ENCODE results near the gene HLF.

The HLF gene

DNA sequence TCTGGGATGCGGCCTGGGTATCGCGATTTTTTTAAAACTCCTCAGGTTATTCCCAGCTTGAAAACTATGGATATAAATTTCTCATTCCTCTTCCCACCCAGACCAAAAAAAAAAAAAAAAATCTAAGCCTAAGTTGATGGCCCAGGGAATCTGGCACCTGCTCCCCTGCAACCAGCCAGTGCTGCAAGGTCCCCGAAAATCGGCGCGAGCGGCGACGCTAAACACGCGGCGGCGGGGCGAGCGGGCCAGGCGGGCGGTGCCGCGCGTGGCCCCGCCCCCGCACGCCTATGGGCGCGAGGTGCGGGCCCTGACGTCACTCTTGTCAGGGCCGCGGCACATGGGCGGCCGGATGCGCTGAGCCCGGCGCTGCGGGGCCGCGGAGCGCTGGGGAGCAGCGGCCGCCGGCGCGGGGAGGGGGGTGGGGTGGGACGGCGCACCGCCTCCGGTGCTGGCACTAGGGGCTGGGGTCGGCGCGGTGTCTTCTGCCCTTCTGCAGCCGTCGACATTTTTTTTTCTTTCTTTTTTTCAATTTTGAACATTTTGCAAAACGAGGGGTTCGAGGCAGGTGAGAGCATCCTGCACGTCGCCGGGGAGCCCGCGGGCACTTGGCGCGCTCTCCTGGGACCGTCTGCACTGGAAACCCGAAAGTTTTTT lies at the start of gene HLF:
Gene HLF (plus strand): TSS at position 316 of the 654 bp plus-strand sequence. CDS start 525 bp downstream, outside the sequence.
- DNase-seq: peak; percentile 87

DNA sequence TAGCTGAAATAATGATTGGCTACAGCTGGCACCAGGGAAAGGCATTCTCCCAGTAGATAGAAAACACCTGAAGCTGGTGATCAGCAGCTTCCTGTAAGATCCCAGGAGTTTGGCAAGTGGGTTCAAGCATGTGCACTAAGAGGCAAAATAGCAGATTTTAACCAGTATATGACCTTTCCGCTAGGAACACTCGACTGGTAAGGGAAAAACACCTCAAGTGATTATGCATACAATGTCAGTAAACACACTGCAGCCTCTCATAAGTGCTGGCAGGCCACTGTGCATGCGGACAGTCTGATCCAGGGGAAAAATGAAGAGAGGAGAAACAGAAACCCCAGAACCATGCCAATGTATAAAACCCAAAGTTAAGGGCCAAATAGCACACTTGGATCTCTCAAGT lies 49.0 kb upstream of the HLF start:
- no peak for DNase-seq

- DNase-seq: no peak
These were observed 47.9 kb upstream of the HLF start for GRCh38 chr17:55216888-55217287.

GRCh38 chr17:55219459-55219858 lies 45.3 kb upstream of the HLF start:
- no peak for DNase-seq

DNA sequence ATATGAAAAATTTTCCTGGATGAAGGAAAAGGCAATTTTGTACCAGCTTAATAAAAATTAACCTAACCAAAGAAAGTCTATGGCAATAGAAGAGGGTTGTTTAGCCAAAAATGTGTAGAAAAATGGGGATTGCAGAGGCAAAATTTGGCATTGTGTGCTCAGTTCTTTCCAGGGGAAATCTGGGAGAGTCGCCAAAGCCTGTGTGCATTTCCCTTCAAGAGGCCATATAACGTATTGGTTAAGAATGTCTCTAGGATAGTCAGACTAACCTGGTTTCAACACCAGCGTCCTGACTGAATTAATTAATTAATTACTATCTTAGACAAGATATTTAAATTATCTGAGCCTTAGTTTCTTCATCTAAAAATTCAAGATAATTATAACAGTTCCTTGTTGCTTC lies 44.8 kb upstream of the HLF start:
- no peak for DNase-seq

GRCh38 chr17:55223524-55223923 lies 41.2 kb upstream of the HLF start:
- DNase-seq: no peak

GRCh38 chr17:55224746-55225145 lies 40.0 kb upstream of the HLF start:
- no peak for DNase-seq

GRCh38 chr17:55225237-55225636 lies 39.5 kb upstream of the HLF start:
- no peak for DNase-seq

DNA sequence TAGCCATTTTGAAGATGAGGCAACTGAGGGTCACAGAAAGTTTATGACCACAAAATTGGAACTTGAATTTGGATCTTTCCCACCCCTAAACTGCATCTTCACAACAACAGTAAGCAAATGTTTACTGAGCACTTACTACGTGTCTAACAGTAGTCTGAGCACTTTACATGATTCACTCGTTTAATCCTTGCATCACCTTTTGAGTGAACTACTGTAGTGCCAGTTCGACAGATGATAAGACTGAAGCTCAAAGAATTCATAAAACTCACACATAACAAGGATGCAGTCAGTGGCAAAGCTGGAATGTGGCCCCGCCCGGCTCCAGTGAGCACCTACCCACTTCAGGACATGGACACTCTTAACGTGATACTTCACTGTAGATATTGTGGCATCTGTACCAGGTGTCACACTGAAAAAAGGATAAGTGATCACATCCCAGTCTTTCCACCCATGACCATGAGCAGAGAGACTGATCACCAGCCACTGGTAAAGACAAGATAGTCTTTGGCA lies 36.0 kb upstream of the HLF start:
- no peak for DNase-seq

GRCh38 chr17:55229276-55229675 lies 35.5 kb upstream of the HLF start:
- DNase-seq: no peak

GRCh38 chr17:55230716-55231115 lies 34.0 kb upstream of the HLF start:
- no peak for DNase-seq

DNA sequence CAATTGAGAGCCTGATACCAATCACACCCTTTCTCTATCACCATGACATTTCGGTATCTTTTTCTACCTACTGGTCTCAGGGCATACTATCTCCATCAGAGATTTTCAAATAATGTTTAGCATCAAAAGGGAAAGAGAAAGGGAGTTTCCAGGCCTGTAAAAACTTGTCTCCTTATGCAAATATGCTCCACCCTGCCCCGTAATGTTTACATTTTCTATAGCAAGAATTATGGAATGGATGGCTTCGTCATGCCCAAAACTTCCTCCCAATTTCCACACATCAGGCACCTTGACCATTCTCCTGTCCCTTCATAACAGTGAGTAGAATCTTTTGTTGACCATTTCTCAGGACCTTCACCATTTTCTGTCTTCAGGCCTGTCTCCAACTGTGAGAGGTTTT lies 30.9 kb upstream of the HLF start:
- no peak for DNase-seq

DNA sequence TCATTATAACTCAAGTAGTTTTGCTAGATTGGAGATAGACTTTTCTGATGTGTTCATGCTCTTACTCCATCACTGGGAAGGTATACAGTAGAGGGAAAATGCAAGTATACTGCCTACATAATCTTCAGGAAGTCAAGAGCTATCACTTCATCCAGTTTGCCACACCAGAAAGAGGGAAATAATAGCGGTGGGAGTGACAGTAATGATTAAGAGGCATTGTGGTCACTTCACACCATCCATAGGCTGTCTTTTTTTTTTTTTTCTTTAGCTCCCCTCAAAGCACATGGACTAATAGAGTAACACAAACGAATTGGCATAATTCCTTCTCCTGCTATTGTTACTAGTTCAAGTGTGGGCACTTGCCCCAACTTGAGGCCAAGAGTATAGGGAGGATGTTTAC lies 28.4 kb upstream of the HLF start:
- DNase-seq: no peak

DNA sequence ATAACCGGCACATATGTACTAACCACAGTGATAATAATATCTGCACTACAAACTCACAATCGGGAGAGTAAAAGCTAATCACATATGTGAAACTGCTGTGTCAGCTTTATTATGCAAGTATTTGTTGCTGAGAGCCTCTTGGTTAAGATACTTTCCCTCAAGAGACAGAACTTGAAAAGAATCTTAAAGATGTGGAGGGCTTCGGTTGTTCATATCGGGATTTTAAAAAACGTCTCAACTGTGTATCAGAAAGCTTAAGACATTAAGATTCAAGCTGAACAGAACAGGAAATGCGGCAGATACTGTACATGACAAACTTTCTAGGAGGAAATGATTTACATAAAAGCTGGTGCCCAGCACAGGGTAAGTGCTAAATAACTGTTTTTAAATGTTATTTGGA lies 27.5 kb upstream of the HLF start:
- no peak for DNase-seq

GRCh38 chr17:55237841-55238178 lies 26.9 kb upstream of the HLF start:
- no peak for DNase-seq

DNA sequence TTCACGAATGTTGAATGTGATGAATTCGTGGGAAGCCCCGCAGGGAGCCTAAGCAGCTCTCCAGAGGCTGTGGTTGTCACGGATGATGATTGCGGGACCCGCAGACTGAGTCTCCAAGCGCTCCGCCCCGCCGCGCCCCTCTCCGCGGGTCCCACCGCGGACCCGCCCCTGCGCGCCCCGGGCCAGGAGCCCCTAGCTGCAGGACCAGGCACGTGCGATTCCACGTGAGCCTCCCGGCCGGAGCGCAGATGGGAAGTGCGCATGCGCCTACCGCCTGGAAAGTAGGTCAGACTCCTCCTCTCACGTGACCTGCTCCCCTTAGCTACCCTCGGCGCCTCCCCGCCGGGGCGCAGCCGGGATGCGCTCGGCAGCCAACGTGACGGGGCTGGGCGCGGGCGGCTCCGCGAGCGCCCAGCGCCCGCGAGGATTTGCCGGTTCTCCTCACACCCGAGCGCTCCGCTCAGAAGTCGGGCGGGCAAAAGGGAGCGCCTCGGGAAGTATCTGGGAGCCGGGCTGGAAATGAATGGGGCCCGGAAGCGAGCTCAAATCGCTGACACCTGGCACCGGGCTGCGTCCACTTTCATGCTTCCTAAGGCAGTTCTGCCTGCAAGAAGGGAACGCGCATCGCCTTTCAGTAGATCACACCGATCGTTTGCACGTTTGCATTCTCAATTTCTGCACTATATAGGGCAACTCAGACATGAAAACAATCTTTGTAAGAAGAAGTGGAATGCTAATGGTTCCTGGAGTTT lies 26.4 kb upstream of the HLF start:
- peak; percentile 93 for DNase-seq

- peak; percentile 62 for DNase-seq
These were observed 25.8 kb upstream of the HLF start for GRCh38 chr17:55238931-55239297.

- DNase-seq: no peak
These were observed 23.7 kb upstream of the HLF start for GRCh38 chr17:55241097-55241496.

GRCh38 chr17:55242476-55242875 lies 22.3 kb upstream of the HLF start:
- no peak for DNase-seq

- DNase-seq: no peak
These were observed 18.8 kb upstream of the HLF start for GRCh38 chr17:55245986-55246385.

DNA sequence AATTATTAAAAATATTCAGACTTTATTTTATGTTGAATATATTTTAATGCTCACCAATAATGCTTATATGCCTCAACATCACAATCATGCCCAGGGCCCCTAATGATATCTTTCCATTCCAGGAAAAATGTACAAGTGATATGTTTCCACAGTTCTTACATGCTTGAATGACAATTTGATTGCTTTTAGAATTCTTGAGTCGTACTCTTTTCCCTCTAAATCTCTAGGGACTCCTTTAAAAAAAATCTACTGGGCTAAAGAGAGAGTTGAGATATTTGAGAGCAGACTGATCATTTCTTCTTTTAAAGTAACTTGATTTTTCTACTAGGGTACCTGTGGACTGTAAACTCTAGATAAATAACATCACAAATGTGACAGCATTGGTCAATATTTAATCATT lies 18.2 kb upstream of the HLF start:
- DNase-seq: no peak

- no peak for DNase-seq
These were observed 16.7 kb upstream of the HLF start for GRCh38 chr17:55248077-55248476.

- no peak for DNase-seq
These were observed 14.9 kb upstream of the HLF start for GRCh38 chr17:55249861-55250260.

- DNase-seq: no peak
These were observed 10.4 kb upstream of the HLF start for GRCh38 chr17:55254375-55254774.

Measured in COR-L47 (cell line).